Measurements from ENCODE around the gene OR10G8. TPM values are rescaled to one million over a fixed set of nuclear protein-coding genes. Genes with fewer than 3 reads are reported as not detected.

Gene OR10G8
- total RNA-seq, 1 experiment from 2014 or later: not detected

DNA sequence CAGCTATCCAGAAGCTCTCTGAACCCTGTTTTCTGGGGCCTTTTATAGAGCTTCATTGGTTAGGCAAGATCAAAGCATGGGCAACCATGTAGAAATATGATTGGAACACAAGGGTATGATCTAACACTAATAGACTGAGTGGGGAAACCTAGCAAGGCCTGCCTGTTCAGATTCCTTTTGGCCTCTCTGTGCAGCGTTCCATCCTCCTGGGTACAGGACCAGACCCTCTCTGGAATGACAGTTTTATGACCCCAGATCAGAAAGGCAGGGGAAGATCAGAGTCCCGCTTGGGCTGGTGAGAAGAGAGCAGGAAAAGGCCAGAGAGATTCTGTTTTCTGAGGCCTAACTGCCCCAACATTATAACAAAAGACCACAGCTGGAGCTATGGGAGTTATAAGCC lies 52.0 kb downstream of the OR10G8 start:
- no peak for DNase-seq (ENCODE audit: low read depth)

DNA sequence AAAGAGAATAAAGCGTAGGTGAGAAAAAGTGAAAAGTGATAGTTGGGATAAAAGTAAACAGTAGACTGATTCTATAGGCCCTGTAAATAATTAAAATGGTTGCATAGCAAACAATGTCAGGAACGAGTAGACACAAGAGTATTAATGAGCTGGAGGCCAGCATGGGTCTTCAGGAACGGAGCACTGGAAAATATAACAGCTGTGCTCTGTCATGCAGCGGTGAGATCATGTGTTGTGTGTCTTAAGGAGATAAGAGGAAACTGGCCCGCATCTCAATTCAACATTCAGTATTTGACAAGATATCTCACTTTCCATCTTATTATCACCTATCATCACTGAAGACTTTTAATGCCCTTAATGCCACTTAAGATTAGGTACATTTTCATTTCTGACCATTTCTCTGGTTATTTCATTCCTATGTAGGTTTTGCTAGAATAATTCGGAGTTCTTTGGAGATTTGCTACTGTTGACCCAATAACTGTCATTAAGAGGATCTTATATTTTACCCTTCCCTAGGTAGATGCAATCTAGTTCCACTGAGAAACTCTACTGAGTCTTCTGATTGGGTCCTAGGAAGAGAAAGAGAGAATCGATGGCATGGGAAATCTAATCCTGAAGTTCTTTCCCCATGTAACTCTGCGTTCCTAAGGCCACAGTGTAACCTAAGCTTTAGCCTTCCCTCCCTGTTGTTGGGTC lies 53.2 kb downstream of the OR10G8 start:
- no peak for DNase-seq (ENCODE audit: low read depth)

Other genes with a start within 250 kb of the OR10G8 start
- not detected in 2 replicates for gene OR6M1, start 220.4 kb upstream of the OR10G8 start, total RNA-seq (2014; rRNA removed; shearing (Covaris generic))
- not detected in 2 replicates for gene TMEM225, start 141.1 kb upstream of the OR10G8 start, total RNA-seq (2014; rRNA removed; shearing (Covaris generic))
- gene OR8D4, start 124.6 kb upstream of the OR10G8 start, total RNA-seq (2014; rRNA removed; shearing (Covaris generic)): not detected in 2 replicates
- not detected in 2 replicates for gene OR4D5, start 87.2 kb upstream of the OR10G8 start, total RNA-seq (2014; rRNA removed; shearing (Covaris generic))
- gene OR6T1, start 83.0 kb upstream of the OR10G8 start, total RNA-seq (2014; rRNA removed; shearing (Covaris generic)): not detected in 2 replicates
- gene OR10S1, start 49.0 kb upstream of the OR10G8 start, total RNA-seq (2014; rRNA removed; shearing (Covaris generic)): not detected in 2 replicates
- gene OR10G6, start 31.6 kb upstream of the OR10G8 start, total RNA-seq (2014; rRNA removed; shearing (Covaris generic)): not detected in 2 replicates
- not detected in 2 replicates for gene OR10G4, start 13.8 kb upstream of the OR10G8 start, total RNA-seq (2014; rRNA removed; shearing (Covaris generic))
- gene OR10G9, start 3.8 kb upstream of the OR10G8 start, total RNA-seq (2014; rRNA removed; shearing (Covaris generic)): not detected in 2 replicates
- not detected in 2 replicates for gene OR10G7, start 14.5 kb downstream of the OR10G8 start, total RNA-seq (2014; rRNA removed; shearing (Covaris generic))
- 3.3 and 4.3 TPM in 2 replicates for gene VWA5A, start 88.7 kb downstream of the OR10G8 start, total RNA-seq (2014; rRNA removed; shearing (Covaris generic))
- not detected in 2 replicates for gene OR10D3, start 156.5 kb downstream of the OR10G8 start, total RNA-seq (2014; rRNA removed; shearing (Covaris generic))
- gene OR8G1, start 214.3 kb downstream of the OR10G8 start, total RNA-seq (2014; rRNA removed; shearing (Covaris generic)): not detected in 2 replicates
- gene OR8G5, start 229.6 kb downstream of the OR10G8 start, total RNA-seq (2014; rRNA removed; shearing (Covaris generic)): not detected in 2 replicates